ENCODE data around the gene FMO5.

Gene FMO5

GRCh38 chr1:147214842-147215539 lies 10.1 kb downstream of the FMO5 start:
- no peaks in the 10 kb centered on the region for H3K36me3 ChIP-seq
- no peak overlapping the region for H3K27ac ChIP-seq
- H3K4me3 ChIP-seq (ENCODE audit: low read depth in 1 of 2, low read length in 1 of 2), result no peak overlapping the region
- H3K4me1 ChIP-seq (ENCODE audit: control insufficient read depth in 1 of 2, insufficient read depth in 1 of 2, low read depth in 1 of 2, low read length in 1 of 2), result peaks cover 5 to 12% of the 10 kb centered on the region in 2 experiments
- no peaks in the 10 kb centered on the region for H3K27me3 ChIP-seq
- TF ChIP-seq CTCF (IDR thresholded peaks at IDR 0.05), result no peak
- H3K9me3 ChIP-seq, result no peaks in the 10 kb centered on the region

GRCh38 chr1:147214325-147214724 lies 10.8 kb downstream of the FMO5 start:
- Histone ChIP-seq H3K4me3 (ENCODE audit: low read depth in 1 of 2, low read length in 1 of 2) (no peak overlapping the region), H3K9me3 (no peaks in the 10 kb centered on the region), H3K4me1 (ENCODE audit: control insufficient read depth in 1 of 2, insufficient read depth in 1 of 2, low read depth in 1 of 2, low read length in 1 of 2) (peaks cover 5 to 11% of the 10 kb centered on the region in 2 experiments), H3K36me3 (no peaks in the 10 kb centered on the region), H3K27me3 (no peaks in the 10 kb centered on the region), H3K27ac (no peak overlapping the region)
- no peak for TF ChIP-seq CTCF (IDR thresholded peaks at IDR 0.05)

GRCh38 chr1:147213271-147213670 lies 11.9 kb downstream of the FMO5 start:
- Histone ChIP-seq H3K4me3 (ENCODE audit: low read depth in 1 of 2, low read length in 1 of 2) (no peak overlapping the region), H3K36me3 (no peaks in the 10 kb centered on the region), H3K27ac (no peak overlapping the region), H3K27me3 (no peaks in the 10 kb centered on the region), H3K9me3 (no peaks in the 10 kb centered on the region), H3K4me1 (ENCODE audit: control insufficient read depth in 1 of 2, insufficient read depth in 1 of 2, low read depth in 1 of 2, low read length in 1 of 2) (peaks cover 0 to 2% of the 10 kb centered on the region in 2 experiments)
- no peak for TF ChIP-seq CTCF (IDR thresholded peaks at IDR 0.05)

GRCh38 chr1:147211577-147211976 lies 13.6 kb downstream of the FMO5 start:
- H3K4me3 ChIP-seq (ENCODE audit: low read depth in 1 of 2, low read length in 1 of 2), result no peak overlapping the region
- H3K27me3 ChIP-seq, result no peaks in the 10 kb centered on the region
- no peaks in the 10 kb centered on the region for H3K9me3 ChIP-seq
- no peak for TF ChIP-seq CTCF (IDR thresholded peaks at IDR 0.05)
- no peaks in the 10 kb centered on the region for H3K4me1 ChIP-seq (ENCODE audit: control insufficient read depth in 1 of 2, insufficient read depth in 1 of 2, low read depth in 1 of 2, low read length in 1 of 2)
- no peaks in the 10 kb centered on the region for H3K36me3 ChIP-seq
- H3K27ac ChIP-seq, result no peak overlapping the region

GRCh38 chr1:147210987-147211386 lies 14.2 kb downstream of the FMO5 start:
- no peak overlapping the region for H3K4me3 ChIP-seq (ENCODE audit: low read depth in 1 of 2, low read length in 1 of 2)
- no peaks in the 10 kb centered on the region for H3K4me1 ChIP-seq (ENCODE audit: control insufficient read depth in 1 of 2, insufficient read depth in 1 of 2, low read depth in 1 of 2, low read length in 1 of 2)
- H3K36me3 ChIP-seq, result no peaks in the 10 kb centered on the region
- no peaks in the 10 kb centered on the region for H3K27me3 ChIP-seq
- no peak for TF ChIP-seq CTCF (IDR thresholded peaks at IDR 0.05)
- no peak overlapping the region for H3K27ac ChIP-seq
- no peaks in the 10 kb centered on the region for H3K9me3 ChIP-seq

Measured in neutrophil (primary cell).